WTC11 (cell line): Measurements from ENCODE around the gene SPRTN.

Experiments
- CREB1 ChIP-seq: sonication (generic); formaldehyde crosslinking; IDR thresholded peaks from 2 replicates; pipeline ENCODE4 v1.8.0; 2023; ENCODE audit warnings: mild to moderate bottlenecking, missing genetic modification reagents
- ESRRA ChIP-seq: sonication (generic); formaldehyde crosslinking; IDR thresholded peaks from 2 replicates; pipeline ENCODE4 v1.8.1; 2022; ENCODE audit warnings: mild to moderate bottlenecking, missing genetic modification reagents, borderline replicate concordance
- FOXP4 ChIP-seq: sonication (generic); formaldehyde crosslinking; IDR thresholded peaks from 2 replicates; pipeline ENCODE4 v1.8.0; 2022; ENCODE audit warnings: mild to moderate bottlenecking, missing genetic modification reagents
- IRF1 ChIP-seq: sonication (generic); formaldehyde crosslinking; IDR thresholded peaks from 2 replicates; pipeline ENCODE4 v1.8.0; 2023; ENCODE audit warnings: missing genetic modification reagents
- MYBL2 ChIP-seq: sonication (generic); formaldehyde crosslinking; IDR thresholded peaks from 2 replicates; pipeline ENCODE4 v1.8.1; 2023; ENCODE audit warnings: mild to moderate bottlenecking, moderate library complexity, missing genetic modification reagents
- NFE2L1 ChIP-seq: sonication (generic); formaldehyde crosslinking; IDR thresholded peaks from 2 replicates; pipeline ENCODE4 v1.8.1; 2023; ENCODE audit warnings: missing genetic modification reagents
- STAT6 ChIP-seq: sonication (generic); formaldehyde crosslinking; conservative IDR thresholded peaks from 2 replicates; pipeline ENCODE4 v1.8.1; 2023; ENCODE audit warnings: mild to moderate bottlenecking, low read depth, missing genetic modification reagents, moderate library complexity
- ZBTB21 ChIP-seq: sonication (generic); formaldehyde crosslinking; IDR thresholded peaks from 2 replicates; pipeline ENCODE4 v1.8.1; 2023; ENCODE audit warnings: mild to moderate bottlenecking, missing genetic modification reagents, borderline replicate concordance
- TF ChIP-seq, protein P1 (sequence below): fragments of 200-600 bp; IDR thresholded peaks from 2 replicates; pipeline ENCODE4 v1.8.0; 2022; ENCODE audit warnings: antibody characterized with exemption
- TF ChIP-seq, protein P2 (sequence below): sonication (generic); formaldehyde crosslinking; IDR thresholded peaks from 2 replicates; pipeline ENCODE4 v1.8.1; 2022; ENCODE audit warnings: low read depth, mild to moderate bottlenecking, moderate library complexity, missing genetic modification reagents, borderline replicate concordance

DNA sequence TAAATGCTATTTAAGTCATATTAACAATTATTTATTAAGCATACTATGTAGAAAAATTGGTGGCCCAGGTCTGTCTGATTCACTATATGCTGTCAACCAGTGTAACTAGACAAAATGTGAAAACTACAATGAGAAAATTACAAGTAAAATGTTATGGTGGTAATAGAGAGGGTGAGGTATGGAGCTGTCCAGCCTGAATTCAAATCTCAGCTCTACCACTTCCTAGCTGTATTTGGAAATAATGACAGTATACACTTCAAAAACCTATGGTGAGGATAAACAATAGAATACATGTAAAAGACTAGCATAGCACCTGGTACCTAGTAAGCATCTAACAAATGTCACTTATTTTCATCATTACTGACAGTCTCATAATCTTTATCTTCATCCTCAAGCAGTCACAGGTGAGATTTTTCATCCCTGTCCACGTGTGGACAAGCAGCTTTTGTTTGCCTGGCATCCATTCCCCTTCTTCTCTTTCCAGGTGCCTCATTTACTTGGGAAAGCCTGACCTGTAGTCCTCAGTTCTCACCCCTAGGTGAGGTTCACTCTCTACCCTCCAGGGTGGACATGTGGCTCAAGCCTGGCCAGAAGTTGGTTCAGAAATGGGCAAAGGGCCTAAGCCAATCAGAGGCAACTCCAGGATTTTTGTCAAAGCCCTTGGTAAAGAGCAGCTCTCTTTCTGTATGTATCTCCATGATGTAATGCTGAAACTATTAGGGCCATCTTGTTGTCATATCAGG is 54.5 kb downstream of the SPRTN start:
- TF ChIP-seq, protein P1, sequence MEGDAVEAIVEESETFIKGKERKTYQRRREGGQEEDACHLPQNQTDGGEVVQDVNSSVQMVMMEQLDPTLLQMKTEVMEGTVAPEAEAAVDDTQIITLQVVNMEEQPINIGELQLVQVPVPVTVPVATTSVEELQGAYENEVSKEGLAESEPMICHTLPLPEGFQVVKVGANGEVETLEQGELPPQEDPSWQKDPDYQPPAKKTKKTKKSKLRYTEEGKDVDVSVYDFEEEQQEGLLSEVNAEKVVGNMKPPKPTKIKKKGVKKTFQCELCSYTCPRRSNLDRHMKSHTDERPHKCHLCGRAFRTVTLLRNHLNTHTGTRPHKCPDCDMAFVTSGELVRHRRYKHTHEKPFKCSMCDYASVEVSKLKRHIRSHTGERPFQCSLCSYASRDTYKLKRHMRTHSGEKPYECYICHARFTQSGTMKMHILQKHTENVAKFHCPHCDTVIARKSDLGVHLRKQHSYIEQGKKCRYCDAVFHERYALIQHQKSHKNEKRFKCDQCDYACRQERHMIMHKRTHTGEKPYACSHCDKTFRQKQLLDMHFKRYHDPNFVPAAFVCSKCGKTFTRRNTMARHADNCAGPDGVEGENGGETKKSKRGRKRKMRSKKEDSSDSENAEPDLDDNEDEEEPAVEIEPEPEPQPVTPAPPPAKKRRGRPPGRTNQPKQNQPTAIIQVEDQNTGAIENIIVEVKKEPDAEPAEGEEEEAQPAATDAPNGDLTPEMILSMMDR: no peak
- TF ChIP-seq CREB1 (CRISPR knock-in tag) (no peak), FOXP4 (CRISPR knock-in tag) (no peak), ESRRA (no peak), NFE2L1 (CRISPR knock-in tag) (no peak), ZBTB21 (no peak), STAT6 (CRISPR knock-in tag) (no peak), MYBL2 (no peak), IRF1 (CRISPR knock-in tag) (no peak)
- TF ChIP-seq, protein P2, sequence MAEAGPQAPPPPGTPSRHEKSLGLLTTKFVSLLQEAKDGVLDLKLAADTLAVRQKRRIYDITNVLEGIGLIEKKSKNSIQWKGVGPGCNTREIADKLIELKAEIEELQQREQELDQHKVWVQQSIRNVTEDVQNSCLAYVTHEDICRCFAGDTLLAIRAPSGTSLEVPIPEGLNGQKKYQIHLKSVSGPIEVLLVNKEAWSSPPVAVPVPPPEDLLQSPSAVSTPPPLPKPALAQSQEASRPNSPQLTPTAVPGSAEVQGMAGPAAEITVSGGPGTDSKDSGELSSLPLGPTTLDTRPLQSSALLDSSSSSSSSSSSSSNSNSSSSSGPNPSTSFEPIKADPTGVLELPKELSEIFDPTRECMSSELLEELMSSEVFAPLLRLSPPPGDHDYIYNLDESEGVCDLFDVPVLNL (CRISPR knock-in tag): no peak
